Measurements from ENCODE around the gene IQCM.

IQCM gene, protein sequence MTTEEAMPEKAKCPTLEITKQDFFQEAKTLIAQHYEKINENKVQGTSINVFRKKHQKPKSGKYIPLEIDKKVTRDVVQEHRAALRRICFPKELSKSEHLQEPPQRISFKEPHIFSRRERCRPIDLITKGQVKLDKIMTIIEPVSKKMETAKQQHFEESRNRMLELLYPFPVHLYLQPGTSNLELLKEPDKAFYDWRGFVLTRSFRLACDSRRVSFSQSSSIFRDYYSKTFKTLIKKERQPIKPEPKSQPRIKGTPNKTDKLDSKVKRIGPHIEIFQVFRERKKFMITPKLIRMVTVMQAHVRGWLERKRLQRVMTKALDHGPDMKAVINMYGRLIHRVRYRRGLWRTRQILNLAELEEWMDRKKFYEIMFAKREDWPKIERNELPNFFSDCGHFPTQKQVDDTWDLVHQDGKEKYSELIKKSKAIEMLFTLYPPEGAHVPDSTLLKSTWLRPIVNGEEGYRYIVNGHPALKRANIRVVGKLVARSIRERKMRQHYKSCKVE

DNA sequence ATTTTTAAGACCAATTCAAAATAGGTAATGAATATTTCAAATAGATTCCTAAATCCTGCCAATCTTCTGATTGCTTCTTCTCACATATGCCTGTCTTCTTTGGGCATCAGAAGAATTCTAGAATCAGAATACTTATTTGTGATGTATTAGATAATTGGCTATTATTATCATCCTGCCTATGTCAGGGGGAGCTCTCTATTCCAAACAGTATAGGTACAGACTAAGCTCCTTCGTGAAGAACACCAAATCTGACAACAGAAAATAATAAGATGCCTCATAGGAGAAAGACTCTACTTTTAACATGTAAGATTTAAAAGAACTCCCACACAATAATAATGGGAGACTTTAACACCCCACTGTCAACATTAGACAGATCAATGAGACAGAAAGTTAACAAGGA lies at the start of gene IQCM:
IQCM (minus strand) TSS at position 101 of the 400 bp plus-strand sequence. CDS start 73,152 bp downstream, outside the sequence.
- no peak within 1 kb of the TSS for H2AFZ ChIP-seq (ENCODE audit: low read length)
- H3K9me3 ChIP-seq (ENCODE audit: insufficient read depth, low read depth, low read length), result no peaks in the 10 kb centered on the region
- no peaks in the 10 kb centered on the region for H3K36me3 ChIP-seq (ENCODE audit: insufficient read depth, low read length)
- no peaks in the 10 kb centered on the region for H4K20me1 ChIP-seq (ENCODE audit: insufficient read depth, low read length, poor library complexity, severe bottlenecking)
- H3K4me2 ChIP-seq (ENCODE audit: low read depth, low read length, poor library complexity, severe bottlenecking), result no peak within 1 kb of the TSS
- H3K4me1 ChIP-seq (ENCODE audit: insufficient read depth, low read length, poor library complexity, severe bottlenecking), result no peaks in the 10 kb centered on the region
- no peaks in the 10 kb centered on the region for H3K9me2 ChIP-seq (replicated peaks; ENCODE audit: low read depth, low read length)
- H3K27me3 ChIP-seq (ENCODE audit: insufficient read depth, low read length, poor library complexity, severe bottlenecking), result no peaks in the 10 kb centered on the region
- no peak within 1 kb of the TSS for H3K9ac ChIP-seq (ENCODE audit: low read depth, low read length, poor library complexity, severe bottlenecking)
- no peak for TF ChIP-seq EZH2phosphoT487 (IDR thresholded peaks at IDR 0.05; ENCODE audit: borderline replicate concordance)
- TF ChIP-seq, protein P1, sequence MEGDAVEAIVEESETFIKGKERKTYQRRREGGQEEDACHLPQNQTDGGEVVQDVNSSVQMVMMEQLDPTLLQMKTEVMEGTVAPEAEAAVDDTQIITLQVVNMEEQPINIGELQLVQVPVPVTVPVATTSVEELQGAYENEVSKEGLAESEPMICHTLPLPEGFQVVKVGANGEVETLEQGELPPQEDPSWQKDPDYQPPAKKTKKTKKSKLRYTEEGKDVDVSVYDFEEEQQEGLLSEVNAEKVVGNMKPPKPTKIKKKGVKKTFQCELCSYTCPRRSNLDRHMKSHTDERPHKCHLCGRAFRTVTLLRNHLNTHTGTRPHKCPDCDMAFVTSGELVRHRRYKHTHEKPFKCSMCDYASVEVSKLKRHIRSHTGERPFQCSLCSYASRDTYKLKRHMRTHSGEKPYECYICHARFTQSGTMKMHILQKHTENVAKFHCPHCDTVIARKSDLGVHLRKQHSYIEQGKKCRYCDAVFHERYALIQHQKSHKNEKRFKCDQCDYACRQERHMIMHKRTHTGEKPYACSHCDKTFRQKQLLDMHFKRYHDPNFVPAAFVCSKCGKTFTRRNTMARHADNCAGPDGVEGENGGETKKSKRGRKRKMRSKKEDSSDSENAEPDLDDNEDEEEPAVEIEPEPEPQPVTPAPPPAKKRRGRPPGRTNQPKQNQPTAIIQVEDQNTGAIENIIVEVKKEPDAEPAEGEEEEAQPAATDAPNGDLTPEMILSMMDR (conservative IDR thresholded peaks at IDR 0.05; ENCODE audit: low read length), result no peak
- H3K79me2 ChIP-seq (ENCODE audit: insufficient read depth, low read length), result no peaks in the 10 kb centered on the region
- H3F3A ChIP-seq (ENCODE audit: low read depth), result no peaks in the 10 kb centered on the region
- no peak within 1 kb of the TSS for H3K4me3 ChIP-seq (ENCODE audit: low read length, poor library complexity, severe bottlenecking)

DNA sequence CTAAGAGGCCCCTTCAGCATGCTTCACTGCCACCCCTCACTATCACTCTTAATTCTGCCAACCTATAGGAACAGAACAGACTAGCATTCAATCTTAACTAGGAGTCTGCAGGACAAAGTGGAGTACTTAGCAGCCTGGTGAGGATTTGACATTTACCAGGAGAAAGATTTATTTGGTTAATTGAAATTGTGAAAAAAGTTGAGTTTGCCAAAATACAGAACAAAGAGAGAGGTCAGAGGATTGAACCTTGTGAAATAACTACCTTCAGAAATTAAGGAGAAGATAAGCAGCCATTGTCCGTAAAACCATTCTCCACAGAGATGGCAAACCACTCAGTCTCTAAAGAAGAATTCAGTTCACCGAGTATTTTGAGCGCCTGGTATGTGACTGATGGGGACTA lies 41.8 kb upstream of the IQCM start:
- Histone ChIP-seq H3K79me2 (ENCODE audit: insufficient read depth, low read length) (no peaks in the 10 kb centered on the region), H3K36me3 (ENCODE audit: insufficient read depth, low read length) (no peaks in the 10 kb centered on the region), H3K9ac (ENCODE audit: low read depth, low read length, poor library complexity, severe bottlenecking) (no peak overlapping the region), H3K4me3 (ENCODE audit: low read length, poor library complexity, severe bottlenecking) (no peak overlapping the region), H3F3A (ENCODE audit: low read depth) (no peaks in the 10 kb centered on the region), H2AFZ (ENCODE audit: low read length) (no peak overlapping the region), H3K27me3 (ENCODE audit: insufficient read depth, low read length, poor library complexity, severe bottlenecking) (no peaks in the 10 kb centered on the region), H3K9me3 (ENCODE audit: insufficient read depth, low read depth, low read length) (no peaks in the 10 kb centered on the region), H3K9me2 (replicated peaks; ENCODE audit: low read depth, low read length) (no peaks in the 10 kb centered on the region), H4K20me1 (ENCODE audit: insufficient read depth, low read length, poor library complexity, severe bottlenecking) (no peaks in the 10 kb centered on the region), H3K4me1 (ENCODE audit: insufficient read depth, low read length, poor library complexity, severe bottlenecking) (no peaks in the 10 kb centered on the region), H3K4me2 (ENCODE audit: low read depth, low read length, poor library complexity, severe bottlenecking) (no peak overlapping the region)
- TF ChIP-seq, protein P1 (conservative IDR thresholded peaks at IDR 0.05; ENCODE audit: low read length), result no peak
- no peak for TF ChIP-seq EZH2phosphoT487 (IDR thresholded peaks at IDR 0.05; ENCODE audit: borderline replicate concordance)

DNA sequence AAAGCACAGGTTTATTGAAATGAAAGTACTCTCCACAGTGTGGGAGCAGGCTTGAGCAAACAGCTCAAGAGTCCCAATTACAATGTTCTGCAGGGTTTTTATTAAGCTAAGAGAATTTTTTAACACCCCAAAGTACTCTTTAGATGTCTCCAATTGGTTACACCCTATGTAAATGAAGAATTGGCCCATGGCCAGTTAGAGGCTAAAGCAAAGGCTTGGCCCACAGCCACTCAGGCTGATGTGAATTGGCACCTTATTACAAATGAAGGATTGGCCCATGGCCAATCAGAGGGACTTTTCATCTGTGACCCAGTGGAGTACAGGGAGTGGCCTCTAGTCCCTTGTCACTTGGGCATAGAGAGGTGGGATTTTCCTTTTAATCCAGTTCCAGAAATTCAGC lies 30.1 kb upstream of the IQCM start:
- Histone ChIP-seq H2AFZ (ENCODE audit: low read length) (no peak overlapping the region), H4K20me1 (ENCODE audit: insufficient read depth, low read length, poor library complexity, severe bottlenecking) (no peaks in the 10 kb centered on the region), H3K27me3 (ENCODE audit: insufficient read depth, low read length, poor library complexity, severe bottlenecking) (no peaks in the 10 kb centered on the region)

More for the DNA sequence above, 30.1 kb upstream of the IQCM start:
- Histone ChIP-seq H3K9me3 (ENCODE audit: insufficient read depth, low read depth, low read length) (no peaks in the 10 kb centered on the region), H3K4me1 (ENCODE audit: insufficient read depth, low read length, poor library complexity, severe bottlenecking) (no peaks in the 10 kb centered on the region), H3F3A (ENCODE audit: low read depth) (no peaks in the 10 kb centered on the region), H3K79me2 (ENCODE audit: insufficient read depth, low read length) (no peaks in the 10 kb centered on the region), H3K9ac (ENCODE audit: low read depth, low read length, poor library complexity, severe bottlenecking) (no peak overlapping the region), H3K4me3 (ENCODE audit: low read length, poor library complexity, severe bottlenecking) (no peak overlapping the region), H3K36me3 (ENCODE audit: insufficient read depth, low read length) (no peaks in the 10 kb centered on the region), H3K9me2 (replicated peaks; ENCODE audit: low read depth, low read length) (no peaks in the 10 kb centered on the region), H3K4me2 (ENCODE audit: low read depth, low read length, poor library complexity, severe bottlenecking) (no peak overlapping the region)
- TF ChIP-seq, protein P1 (conservative IDR thresholded peaks at IDR 0.05; ENCODE audit: low read length), result no peak
- TF ChIP-seq EZH2phosphoT487 (IDR thresholded peaks at IDR 0.05; ENCODE audit: borderline replicate concordance), result no peak

Data from Loucy (cell line).